Stimulated activated CD4-positive, alpha-beta T cell treated with anti-CD3 and anti-CD28 coated beads, Interleukin-4, amount 100 ng/mL, for 24 hours (primary cell): ENCODE data around the gene AZIN2.
"Not testable (repeated sequence)": the region's sequence is repeated elsewhere in the genome, so short reads cannot be mapped to it uniquely, and the experiment has no call there.

Source experiments
- DNase-seq: peaks from one replicate; pipeline ENCODE4 v3.0.0-alpha.2; 2020

Gene AZIN2

GRCh38 chr1:33060579-33061083 lies 20.3 kb upstream of the AZIN2 start:
- no peak for DNase-seq

GRCh38 chr1:33061834-33062233 lies 19.1 kb upstream of the AZIN2 start:
- DNase-seq = no peak

GRCh38 chr1:33064284-33064683 lies 16.7 kb upstream of the AZIN2 start:
- DNase-seq = not testable (repeated sequence)

GRCh38 chr1:33065301-33065700 lies 15.7 kb upstream of the AZIN2 start:
- DNase-seq = no peak

- not testable (repeated sequence) for DNase-seq
Observed at GRCh38 chr1:33066477-33066876, 14.5 kb upstream of the AZIN2 start.

- DNase-seq = not testable (repeated sequence)
Observed at GRCh38 chr1:33068108-33068507, 12.8 kb upstream of the AZIN2 start.

- no peak for DNase-seq
Observed at GRCh38 chr1:33070628-33071027, 10.3 kb upstream of the AZIN2 start.

- DNase-seq = no peak
Observed at GRCh38 chr1:33072707-33073106, 8.2 kb upstream of the AZIN2 start.

GRCh38 chr1:33074193-33074945 lies 6.6 kb upstream of the AZIN2 start:
- no peak for DNase-seq

GRCh38 chr1:33078030-33078591 lies 2.8 kb upstream of the AZIN2 start:
- no peak for DNase-seq

GRCh38 chr1:33080373-33080772 lies 580 bp upstream of the AZIN2 start:
- no peak for DNase-seq

GRCh38 chr1:33081554-33082305 lies 777 bp downstream of the AZIN2 start:
- DNase-seq = no peak

GRCh38 chr1:33082575-33083108 lies 1.7 kb downstream of the AZIN2 start:
- DNase-seq = no peak

- DNase-seq = no peak
Observed at GRCh38 chr1:33085332-33085731, 4.4 kb downstream of the AZIN2 start.

- peak; percentile 55 for DNase-seq
Observed at GRCh38 chr1:33086384-33086850, 5.5 kb downstream of the AZIN2 start.

GRCh38 chr1:33087677-33088076 lies 6.7 kb downstream of the AZIN2 start:
- no peak for DNase-seq

- DNase-seq = no peak
Observed at GRCh38 chr1:33088119-33088906, 7.4 kb downstream of the AZIN2 start.

- DNase-seq = no peak
Observed at GRCh38 chr1:33089457-33089856, 8.5 kb downstream of the AZIN2 start.

GRCh38 chr1:33092438-33092837 lies 11.5 kb downstream of the AZIN2 start:
- no peak for DNase-seq

- no peak for DNase-seq
Observed at GRCh38 chr1:33093004-33093403, 12.1 kb downstream of the AZIN2 start.

- DNase-seq = no peak
Observed at GRCh38 chr1:33094486-33094885, 13.5 kb downstream of the AZIN2 start.

- DNase-seq = peak; percentile 34
Observed at GRCh38 chr1:33094971-33095604, 14.1 kb downstream of the AZIN2 start.
